ENCODE measurements around the gene SORL1. TPM values are rescaled to one million over a fixed set of nuclear protein-coding genes. Genes with fewer than 3 reads are reported as not detected.

The SORL1 gene
- total RNA-seq, 1 donor from 2014 or later: 46.0 TPM

DNA sequence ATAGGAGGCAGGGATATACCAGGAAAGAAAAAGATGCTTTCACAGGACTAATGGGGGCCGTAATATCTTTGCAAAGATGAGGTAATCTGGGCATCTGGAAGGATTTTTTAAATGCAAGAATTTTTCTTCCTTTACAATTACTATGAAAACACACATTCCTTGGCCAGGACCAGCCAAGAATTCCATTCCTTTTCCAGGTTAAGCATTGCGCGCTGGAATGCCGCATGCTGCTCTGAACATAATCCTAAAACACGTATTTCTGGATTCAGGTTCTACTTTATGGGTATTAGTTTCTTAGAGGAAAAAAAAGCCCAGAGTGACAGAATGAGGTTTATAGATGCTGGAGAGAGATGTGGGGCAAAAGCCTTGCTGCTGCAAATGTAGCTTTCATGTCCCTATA is 100.0 kb downstream of the SORL1 start:
- DNase-seq (ENCODE audit: low spot score): no peak
- no peak overlapping the region for H3K4me3 Mint-ChIP-seq
- Histone ChIP-seq H3K79me2 (ENCODE audit: low read depth) (no peaks in the 10 kb centered on the region), H4K20me1 (ENCODE audit: low read depth) (no peaks in the 10 kb centered on the region), H3K36me3 (no peaks in the 10 kb centered on the region), H3K4me1 (peaks cover 41% of the 10 kb centered on the region), H3K27me3 (no peaks in the 10 kb centered on the region), H3F3A (ENCODE audit: low read depth) (peaks cover 6% of the 10 kb centered on the region), H3K9me3 (ENCODE audit: low read depth) (no peaks in the 10 kb centered on the region), H2AFZ (replicated peaks) (no peak overlapping the region), H3K4me2 (no peak overlapping the region), H3K27ac (no peak overlapping the region), H3K9ac (no peak overlapping the region), H3K4me3 (no peak overlapping the region)
- H3K36me3 Mint-ChIP-seq: no peaks in the 10 kb centered on the region
- no peak overlapping the region for H3K27ac Mint-ChIP-seq
- TF ChIP-seq, protein P1, sequence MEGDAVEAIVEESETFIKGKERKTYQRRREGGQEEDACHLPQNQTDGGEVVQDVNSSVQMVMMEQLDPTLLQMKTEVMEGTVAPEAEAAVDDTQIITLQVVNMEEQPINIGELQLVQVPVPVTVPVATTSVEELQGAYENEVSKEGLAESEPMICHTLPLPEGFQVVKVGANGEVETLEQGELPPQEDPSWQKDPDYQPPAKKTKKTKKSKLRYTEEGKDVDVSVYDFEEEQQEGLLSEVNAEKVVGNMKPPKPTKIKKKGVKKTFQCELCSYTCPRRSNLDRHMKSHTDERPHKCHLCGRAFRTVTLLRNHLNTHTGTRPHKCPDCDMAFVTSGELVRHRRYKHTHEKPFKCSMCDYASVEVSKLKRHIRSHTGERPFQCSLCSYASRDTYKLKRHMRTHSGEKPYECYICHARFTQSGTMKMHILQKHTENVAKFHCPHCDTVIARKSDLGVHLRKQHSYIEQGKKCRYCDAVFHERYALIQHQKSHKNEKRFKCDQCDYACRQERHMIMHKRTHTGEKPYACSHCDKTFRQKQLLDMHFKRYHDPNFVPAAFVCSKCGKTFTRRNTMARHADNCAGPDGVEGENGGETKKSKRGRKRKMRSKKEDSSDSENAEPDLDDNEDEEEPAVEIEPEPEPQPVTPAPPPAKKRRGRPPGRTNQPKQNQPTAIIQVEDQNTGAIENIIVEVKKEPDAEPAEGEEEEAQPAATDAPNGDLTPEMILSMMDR (IDR thresholded peaks at IDR 0.05): no peak
- TF ChIP-seq EZH2phosphoT487 (IDR thresholded peaks at IDR 0.05): no peak
- TF ChIP-seq EZH2 (IDR thresholded peaks at IDR 0.05): no peak
- no peaks in the 10 kb centered on the region for H3K27me3 Mint-ChIP-seq (ENCODE audit: insufficient read depth, low read depth)
- H3K9me3 Mint-ChIP-seq: no peaks in the 10 kb centered on the region
- peaks cover 35% of the 10 kb centered on the region for H3K4me1 Mint-ChIP-seq

DNA sequence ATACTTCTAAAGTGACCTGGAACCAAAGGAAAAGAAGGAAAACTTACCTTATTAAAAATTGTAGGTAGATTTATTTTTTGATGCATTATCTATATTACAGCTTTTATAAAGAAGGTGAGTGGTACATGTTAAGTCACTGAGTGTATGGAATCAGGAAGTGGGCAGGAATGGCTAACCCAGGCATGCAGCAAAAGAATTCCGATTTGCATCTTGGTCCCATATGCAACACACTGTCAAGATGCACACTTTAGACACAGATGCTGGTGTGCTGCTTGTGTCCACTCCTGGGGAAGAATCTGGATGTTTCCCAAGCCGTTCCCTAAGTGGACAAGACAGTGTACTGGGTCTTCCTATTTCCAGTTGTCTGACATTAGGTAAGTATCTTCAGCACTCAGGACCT is 100.5 kb downstream of the SORL1 start:
- no peaks in the 10 kb centered on the region for H3K79me2 ChIP-seq (ENCODE audit: low read depth)
- peaks cover 6% of the 10 kb centered on the region for H3F3A ChIP-seq (ENCODE audit: low read depth)
- no peak for TF ChIP-seq EZH2 (IDR thresholded peaks at IDR 0.05)
- no peak overlapping the region for H3K9ac ChIP-seq
- Mint-ChIP-seq H3K9me3 (no peaks in the 10 kb centered on the region), H3K4me1 (peaks cover 35% of the 10 kb centered on the region), H3K27me3 (ENCODE audit: insufficient read depth, low read depth) (no peaks in the 10 kb centered on the region), H3K27ac (no peak overlapping the region), H3K4me3 (no peak overlapping the region), H3K36me3 (no peaks in the 10 kb centered on the region)
- H3K27me3 ChIP-seq: no peaks in the 10 kb centered on the region
- no peak overlapping the region for H2AFZ ChIP-seq (replicated peaks)
- no peak for DNase-seq (ENCODE audit: low spot score)
- H3K27ac ChIP-seq: no peak overlapping the region
- no peaks in the 10 kb centered on the region for H3K36me3 ChIP-seq
- H4K20me1 ChIP-seq (ENCODE audit: low read depth): no peaks in the 10 kb centered on the region
- no peak overlapping the region for H3K4me2 ChIP-seq
- peaks cover 41% of the 10 kb centered on the region for H3K4me1 ChIP-seq
- H3K9me3 ChIP-seq (ENCODE audit: low read depth): no peaks in the 10 kb centered on the region
- no peak overlapping the region for H3K4me3 ChIP-seq

DNA sequence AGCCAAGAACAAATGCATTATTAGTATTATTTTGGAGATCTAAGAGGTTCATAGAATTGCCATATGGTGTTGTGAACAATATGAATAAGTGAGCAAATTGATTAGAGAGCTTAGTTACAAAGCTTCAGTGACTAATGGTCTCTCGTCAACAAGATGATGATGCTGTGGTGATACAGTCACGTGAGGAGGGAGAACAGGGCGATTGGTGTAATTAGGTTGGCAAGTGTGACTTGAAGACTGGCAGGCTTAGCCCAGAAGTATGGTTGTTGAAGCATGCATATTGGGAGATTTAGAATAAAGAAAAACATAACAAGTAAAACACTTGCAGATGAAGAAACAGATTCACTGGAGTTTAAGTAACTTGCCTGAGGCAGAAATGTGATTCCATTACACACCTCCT is 101.3 kb downstream of the SORL1 start:
- Mint-ChIP-seq H3K4me1 (peaks cover 35% of the 10 kb centered on the region), H3K9me3 (no peaks in the 10 kb centered on the region), H3K27ac (no peak overlapping the region), H3K36me3 (peaks cover under 1% of the 10 kb centered on the region), H3K27me3 (ENCODE audit: insufficient read depth, low read depth) (no peaks in the 10 kb centered on the region), H3K4me3 (no peak overlapping the region)
- Histone ChIP-seq H3K4me2 (no peak overlapping the region), H4K20me1 (ENCODE audit: low read depth) (no peaks in the 10 kb centered on the region), H3K4me1 (peaks cover 41% of the 10 kb centered on the region), H3K79me2 (ENCODE audit: low read depth) (no peaks in the 10 kb centered on the region), H3K9ac (no peak overlapping the region), H3K4me3 (no peak overlapping the region), H2AFZ (replicated peaks) (no peak overlapping the region), H3K9me3 (ENCODE audit: low read depth) (no peaks in the 10 kb centered on the region), H3K27ac (no peak overlapping the region), H3K27me3 (no peaks in the 10 kb centered on the region), H3K36me3 (no peaks in the 10 kb centered on the region), H3F3A (ENCODE audit: low read depth) (peaks cover 6% of the 10 kb centered on the region)
- no peak for DNase-seq (ENCODE audit: low spot score)
- TF ChIP-seq EZH2 (IDR thresholded peaks at IDR 0.05) (no peak), EZH2phosphoT487 (IDR thresholded peaks at IDR 0.05) (no peak)
- TF ChIP-seq, protein P1 (IDR thresholded peaks at IDR 0.05): no peak

DNA sequence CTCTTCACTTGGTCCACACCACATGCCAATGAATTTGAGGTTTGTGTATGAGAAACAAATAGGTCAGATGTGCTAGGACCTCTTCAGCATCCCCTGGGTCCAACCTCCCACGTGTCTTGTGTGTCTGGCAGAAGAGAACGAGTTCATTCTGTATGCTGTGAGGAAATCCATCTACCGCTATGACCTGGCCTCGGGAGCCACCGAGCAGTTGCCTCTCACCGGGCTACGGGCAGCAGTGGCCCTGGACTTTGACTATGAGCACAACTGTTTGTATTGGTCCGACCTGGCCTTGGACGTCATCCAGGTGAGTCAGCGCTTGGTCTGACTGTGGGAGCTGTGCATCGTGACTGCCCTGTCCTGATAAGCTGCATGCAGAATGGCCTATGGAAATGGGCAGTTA is 101.7 kb downstream of the SORL1 start:
- Histone ChIP-seq H3K9me3 (ENCODE audit: low read depth) (no peaks in the 10 kb centered on the region), H3K79me2 (ENCODE audit: low read depth) (no peaks in the 10 kb centered on the region), H3K27ac (no peak overlapping the region), H3K9ac (no peak overlapping the region), H3K4me2 (no peak overlapping the region), H3F3A (ENCODE audit: low read depth) (peaks cover 6% of the 10 kb centered on the region), H3K4me1 (peaks cover 41% of the 10 kb centered on the region), H2AFZ (replicated peaks) (no peak overlapping the region), H3K36me3 (no peaks in the 10 kb centered on the region), H3K4me3 (no peak overlapping the region), H4K20me1 (ENCODE audit: low read depth) (no peaks in the 10 kb centered on the region), H3K27me3 (no peaks in the 10 kb centered on the region)
- Mint-ChIP-seq H3K27ac (no peak overlapping the region), H3K4me3 (no peak overlapping the region), H3K36me3 (peaks cover 3% of the 10 kb centered on the region), H3K27me3 (ENCODE audit: insufficient read depth, low read depth) (no peaks in the 10 kb centered on the region), H3K4me1 (peaks cover 35% of the 10 kb centered on the region), H3K9me3 (no peaks in the 10 kb centered on the region)
- TF ChIP-seq EZH2phosphoT487 (IDR thresholded peaks at IDR 0.05) (no peak), EZH2 (IDR thresholded peaks at IDR 0.05) (no peak)
- TF ChIP-seq, protein P1 (IDR thresholded peaks at IDR 0.05): no peak
- DNase-seq (ENCODE audit: low spot score): no peak
